GM18511 (cell line): ENCODE measurements around the gene AEBP1.
A peak's percentile ranks its signal among the peaks of the same experiment; 100 is the strongest.

Source experiments
- ATAC-seq: cut with Tn5 transposase; IDR thresholded peaks from one replicate; pipeline ENCODE4 v1.9.1; 2021; ENCODE audit warnings: mild to moderate bottlenecking, moderate library complexity; ENCODE audit not compliant: unreplicated experiment

The AEBP1 gene

DNA sequence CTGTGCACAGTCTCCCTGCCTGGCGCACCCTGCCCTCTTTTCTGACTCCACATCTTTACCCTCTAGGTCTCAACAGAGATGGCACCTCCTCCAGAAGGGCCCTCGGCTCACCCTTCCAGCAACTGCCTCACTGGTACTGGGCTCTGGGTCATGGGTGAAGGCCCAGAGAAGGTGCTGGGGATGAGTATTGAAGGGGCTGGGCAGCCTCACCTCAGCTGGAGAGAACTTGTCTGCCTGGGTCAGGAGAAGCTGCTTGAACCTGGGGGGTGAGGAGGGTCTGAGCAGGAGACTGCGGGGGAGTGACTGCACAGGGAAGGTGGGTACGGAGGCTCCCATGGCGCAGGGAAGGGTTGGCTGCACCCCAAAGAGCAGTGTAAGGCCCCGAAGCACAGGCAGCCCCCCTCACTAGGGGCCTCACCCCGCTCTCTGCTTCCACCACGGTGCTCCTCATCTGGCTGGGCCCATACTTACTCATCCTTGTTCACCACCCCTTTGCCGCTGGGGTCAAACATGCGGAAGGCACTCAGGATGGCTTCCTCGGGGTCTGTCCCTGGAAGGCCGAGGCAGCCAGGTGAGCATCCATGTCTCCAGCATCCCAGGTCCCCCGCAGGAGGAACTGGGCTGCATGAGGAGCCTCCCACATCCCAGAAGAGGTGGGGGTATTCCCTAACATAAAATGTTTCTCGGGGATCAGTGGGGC lies 35.3 kb downstream of the AEBP1 start:
- no peak for ATAC-seq

DNA sequence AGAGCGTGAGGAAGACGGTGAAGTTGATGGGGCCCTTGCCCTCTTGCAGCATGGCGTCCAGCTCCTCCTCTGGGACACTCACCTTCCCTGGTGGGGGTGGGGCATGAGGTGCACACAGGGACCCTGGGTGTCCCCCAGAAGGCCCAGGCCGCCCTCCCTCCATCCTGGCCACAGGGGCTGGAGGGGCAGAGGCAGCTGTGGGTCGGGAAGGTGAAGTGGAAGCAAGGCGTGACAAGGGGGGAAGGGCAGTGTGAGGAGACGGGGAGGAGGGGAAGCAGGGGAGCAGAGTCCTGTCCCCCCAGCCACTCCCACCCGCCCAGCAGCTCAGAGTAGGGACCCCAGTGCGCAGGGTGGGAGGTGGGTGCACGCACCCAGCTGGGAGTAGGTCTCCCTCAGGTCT lies 36.2 kb downstream of the AEBP1 start:
- no peak for ATAC-seq

DNA sequence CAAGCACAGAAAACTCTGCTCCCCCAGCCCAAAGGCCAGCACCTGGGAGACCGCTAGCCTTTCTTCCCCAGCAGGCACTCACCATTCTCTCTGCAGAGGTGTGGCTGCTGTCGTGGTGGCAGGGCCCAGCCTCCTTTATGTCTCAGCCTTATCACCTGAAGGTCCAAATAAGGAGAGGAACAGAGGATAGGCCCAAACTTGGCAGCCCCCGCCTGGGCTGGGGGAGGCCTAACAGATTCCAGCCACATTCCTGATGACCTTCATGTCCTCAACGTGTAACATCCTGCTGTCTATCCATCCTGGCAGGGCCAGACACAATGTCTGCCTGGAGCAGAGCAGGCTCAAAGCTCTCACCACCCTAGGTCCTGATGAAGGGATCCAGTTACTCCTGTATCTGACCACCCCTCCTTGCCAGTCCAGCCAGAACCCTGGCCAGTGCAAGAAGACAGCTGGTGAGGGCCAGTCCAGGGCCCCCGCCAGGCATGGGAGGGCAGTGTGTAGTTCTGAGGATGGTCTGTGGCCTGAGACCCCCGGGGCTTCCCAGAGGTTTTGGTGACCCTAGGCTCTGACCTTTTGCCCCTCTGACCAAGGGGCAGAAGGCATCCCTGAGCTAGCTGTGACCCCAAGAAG lies 37.2 kb downstream of the AEBP1 start, which contains the start of gene MYL7:
Gene MYL7, minus strand, starts transcription at position 112 of the 630 bp plus-strand sequence. Its CDS starts 27 bp downstream, at position 85.
- ATAC-seq: no peak

DNA sequence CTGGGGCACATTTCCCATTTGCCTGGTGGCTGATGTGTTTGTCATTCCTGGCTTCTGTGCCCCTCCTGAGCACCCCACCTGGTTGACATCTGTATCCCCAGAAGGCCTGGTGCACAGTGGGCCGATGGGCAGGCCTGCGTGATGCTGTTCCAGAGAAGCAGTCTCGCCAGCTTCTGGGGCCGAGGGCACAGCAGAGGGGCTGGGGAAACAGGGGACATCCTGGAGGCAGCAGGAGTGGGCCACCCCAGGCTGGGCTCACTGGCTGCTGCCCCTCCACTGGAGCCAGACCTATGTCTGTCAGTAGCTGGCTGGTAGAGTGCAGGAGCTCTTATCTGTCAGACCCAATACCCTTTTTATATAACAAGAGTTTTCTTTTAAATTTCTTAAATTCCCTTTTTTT lies 37.9 kb downstream of the AEBP1 start:
- no peak for ATAC-seq

DNA sequence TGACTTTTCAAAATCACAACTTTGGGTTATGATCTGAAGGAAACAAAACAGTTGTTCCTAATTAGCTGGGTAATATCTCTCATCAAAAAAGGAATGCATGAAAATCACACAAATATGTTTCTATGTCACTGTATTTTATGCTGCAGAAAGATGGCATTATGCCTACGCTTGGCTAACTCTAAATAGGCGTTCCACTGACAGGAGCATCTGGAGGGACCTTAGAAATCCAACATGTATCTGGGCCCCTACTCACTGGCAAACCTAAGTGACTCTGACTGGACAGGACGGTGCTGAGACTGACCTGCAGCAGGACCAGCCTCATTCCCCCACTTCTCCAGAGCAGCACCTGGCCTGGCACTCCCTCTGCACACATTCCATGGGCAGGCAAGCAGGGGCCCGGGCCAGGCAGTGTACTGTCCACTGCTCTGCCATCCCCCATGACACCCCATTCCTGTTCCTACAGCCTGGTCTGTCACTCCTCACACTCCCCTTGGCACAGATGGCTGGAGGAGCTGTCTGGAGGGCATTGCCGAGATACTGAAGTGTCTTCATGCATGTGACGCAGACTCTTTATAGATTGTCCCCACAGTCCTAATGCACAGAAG lies 39.6 kb downstream of the AEBP1 start:
- ATAC-seq: no peak

DNA sequence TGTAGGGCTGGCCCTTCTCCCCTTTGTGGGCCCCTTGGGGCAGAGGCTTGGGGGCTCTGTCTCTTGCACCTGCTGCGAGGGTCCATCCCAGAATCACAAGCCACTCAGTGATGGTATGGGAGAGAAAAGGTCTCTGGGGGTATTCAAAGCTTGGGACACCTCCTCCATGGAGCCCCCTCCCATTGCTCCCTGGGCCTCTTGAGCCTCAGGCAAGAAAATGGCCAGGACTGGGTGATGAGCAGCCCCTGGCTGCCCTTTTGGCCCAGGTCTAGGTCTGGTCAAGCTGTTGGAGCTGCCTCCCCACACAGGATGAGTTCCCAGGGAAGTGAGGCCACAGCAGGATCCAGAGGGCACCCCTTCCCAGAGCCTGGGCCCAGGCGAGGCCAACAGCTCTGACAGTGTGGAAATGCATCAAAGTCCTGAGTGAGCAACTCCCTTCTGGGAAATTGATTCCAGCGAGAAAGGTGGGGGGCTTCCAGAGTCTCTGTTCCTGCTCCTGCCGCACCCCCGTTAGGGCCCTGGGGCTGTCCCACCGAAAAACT lies 40.4 kb downstream of the AEBP1 start:
- no peak for ATAC-seq

DNA sequence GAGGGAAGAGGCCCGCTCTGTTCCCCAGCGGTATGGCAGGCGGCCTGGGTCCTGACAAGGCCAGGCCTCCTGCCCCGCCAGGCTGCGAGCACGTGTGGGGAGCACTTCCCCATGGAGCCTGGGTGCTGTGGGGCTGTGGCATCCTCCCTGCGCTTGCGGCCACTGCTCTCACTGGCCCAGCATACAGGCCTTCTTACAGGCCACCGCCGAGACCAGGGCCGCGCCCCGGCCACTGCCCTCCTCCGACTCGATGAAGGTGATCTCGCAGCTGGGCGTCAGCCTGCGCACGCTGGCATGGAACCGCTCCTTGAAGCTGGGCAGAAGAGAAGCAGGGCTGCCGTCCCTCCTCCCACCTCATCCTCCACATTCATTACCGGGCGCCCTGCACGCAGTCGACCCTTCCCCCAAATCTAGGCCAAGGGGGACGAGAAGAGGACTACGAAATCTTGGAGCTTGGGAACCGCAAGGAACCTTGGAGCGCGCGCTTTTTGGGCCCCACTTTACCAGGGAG lies 40.9 kb downstream of the AEBP1 start:
- no peak for ATAC-seq

DNA sequence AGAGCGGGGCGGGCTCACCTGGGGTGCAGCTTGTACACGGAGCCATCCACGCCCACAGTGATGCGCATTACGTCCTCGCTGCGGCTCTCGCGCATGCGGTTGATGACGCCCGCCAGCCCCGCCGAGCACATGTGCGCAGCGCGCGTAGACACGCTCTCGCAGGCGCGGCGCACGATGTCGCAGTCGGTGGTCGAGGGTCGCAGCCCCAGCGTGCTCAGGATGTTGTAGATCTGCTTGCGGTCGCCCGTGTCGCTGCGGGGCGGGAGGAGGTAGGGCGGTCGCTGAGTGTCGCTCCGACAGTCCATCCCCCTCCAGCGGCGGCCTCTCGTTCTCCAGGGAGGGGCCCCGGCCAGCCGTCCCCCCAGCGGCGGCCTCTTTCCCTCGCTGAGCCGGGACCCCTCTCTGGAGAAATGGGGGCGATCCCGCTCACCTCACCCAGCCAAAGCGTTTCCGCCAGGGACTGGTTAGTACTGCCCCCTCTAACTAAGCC lies 41.4 kb downstream of the AEBP1 start:
- no peak for ATAC-seq

DNA sequence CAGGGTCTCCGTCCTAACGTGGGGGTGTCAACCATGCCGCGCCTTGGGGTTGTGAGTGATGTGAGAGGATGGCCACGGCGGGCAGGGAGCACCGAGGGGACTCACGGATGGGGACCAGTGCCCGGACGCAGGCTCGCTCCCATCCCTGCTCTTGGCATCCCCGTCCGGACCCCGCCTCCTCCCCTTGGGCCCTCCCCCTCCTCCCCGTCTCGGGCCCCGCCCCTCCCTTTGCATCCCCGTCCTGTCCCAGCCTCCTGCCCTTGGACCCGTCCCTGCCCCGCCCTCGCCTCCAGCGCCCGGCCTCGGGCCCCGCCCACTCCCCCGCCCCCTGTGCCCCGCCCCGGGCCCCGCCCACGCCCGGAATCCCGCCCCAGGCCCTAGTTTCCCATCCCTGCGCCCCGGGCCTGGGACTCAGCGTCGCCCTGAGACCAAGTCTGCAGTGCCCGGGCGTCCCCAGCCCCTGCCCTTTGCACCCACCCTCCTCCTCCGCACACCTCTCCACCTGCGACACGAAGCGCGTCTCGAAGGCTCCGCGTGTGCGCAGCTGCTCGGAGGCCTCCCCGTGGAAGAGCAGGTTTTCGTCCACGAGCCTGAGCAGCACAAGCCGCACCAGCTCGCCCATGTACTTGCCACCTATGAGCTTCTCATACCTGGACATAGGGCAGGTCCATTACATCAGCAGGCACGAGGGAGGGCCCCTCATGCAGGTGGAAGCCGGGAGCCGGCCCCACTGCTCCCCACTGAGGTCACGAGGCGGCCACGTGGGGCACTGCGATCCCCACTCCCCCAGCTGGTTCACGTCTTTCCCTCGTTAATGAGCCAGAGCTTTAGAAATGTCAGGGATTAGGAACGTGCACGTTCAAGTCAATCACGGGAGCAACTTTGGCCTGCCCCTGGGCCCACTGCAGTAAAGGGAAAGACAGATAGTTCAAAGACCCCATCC lies 42.1 kb downstream of the AEBP1 start:
- ATAC-seq: no peak

DNA sequence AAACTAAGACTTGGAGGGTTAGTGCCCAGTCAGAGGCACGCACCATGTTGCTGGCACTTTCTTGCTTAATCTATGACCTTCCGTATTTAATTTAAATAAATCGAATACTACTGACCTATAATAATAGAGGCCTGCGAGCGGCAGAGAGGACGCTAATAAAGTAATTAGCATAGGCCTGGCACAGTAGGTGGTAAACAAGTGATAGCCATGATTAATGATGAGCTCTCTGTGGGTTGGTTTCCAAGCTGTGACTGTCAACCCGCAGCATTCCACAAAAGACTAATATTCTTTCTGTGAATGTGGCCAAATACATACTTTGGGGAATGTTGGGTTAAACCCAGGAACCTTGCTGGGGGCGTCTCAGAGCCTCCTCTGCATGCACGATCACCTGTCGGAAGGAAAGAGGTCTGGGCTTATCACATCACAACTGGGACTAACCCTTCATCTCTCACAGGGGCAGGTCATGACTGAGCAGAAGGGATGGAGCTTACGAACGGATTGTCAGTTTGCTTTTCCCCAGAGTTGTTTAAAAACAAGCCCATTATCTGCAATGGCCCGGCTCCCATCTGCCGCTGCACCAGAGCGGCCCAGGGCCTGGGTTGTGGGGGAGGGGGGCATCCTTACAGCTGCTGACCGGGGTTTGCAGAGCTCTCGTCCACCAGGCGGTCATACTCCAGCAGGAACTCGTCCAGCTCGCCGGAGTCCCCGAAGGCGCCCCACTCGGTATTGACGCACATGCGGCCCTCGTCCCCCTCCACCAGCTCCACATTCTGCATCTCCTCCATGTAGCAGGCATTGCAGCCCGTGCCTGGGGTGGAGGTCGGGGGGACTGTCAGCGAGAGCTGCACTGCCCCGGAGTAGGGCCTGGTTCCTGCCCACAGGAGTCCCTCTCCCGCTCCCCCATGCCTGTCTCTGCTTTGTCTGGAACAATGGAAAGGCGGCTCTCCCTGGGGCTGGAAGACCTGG lies 43.2 kb downstream of the AEBP1 start:
- no peak for ATAC-seq

DNA sequence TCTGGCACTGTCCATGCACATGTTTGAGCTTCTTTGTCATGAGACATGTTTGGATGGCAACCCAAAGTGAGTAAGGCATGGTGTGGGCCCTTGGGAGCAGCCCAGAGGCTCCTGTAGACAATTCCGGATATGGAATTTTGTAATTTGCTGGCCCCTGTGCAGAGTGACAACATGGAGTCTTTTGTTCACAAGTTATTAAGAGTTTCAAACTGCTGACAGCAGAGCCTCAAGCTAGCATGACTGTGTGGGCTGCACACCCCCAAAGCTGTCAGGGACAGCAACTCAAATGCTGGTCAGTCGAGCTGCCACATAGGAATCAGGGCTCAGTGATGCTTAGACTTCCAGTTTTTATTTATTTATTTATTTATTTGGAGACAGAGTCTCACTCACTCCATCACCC lies 44.0 kb downstream of the AEBP1 start:
- no peak for ATAC-seq

DNA sequence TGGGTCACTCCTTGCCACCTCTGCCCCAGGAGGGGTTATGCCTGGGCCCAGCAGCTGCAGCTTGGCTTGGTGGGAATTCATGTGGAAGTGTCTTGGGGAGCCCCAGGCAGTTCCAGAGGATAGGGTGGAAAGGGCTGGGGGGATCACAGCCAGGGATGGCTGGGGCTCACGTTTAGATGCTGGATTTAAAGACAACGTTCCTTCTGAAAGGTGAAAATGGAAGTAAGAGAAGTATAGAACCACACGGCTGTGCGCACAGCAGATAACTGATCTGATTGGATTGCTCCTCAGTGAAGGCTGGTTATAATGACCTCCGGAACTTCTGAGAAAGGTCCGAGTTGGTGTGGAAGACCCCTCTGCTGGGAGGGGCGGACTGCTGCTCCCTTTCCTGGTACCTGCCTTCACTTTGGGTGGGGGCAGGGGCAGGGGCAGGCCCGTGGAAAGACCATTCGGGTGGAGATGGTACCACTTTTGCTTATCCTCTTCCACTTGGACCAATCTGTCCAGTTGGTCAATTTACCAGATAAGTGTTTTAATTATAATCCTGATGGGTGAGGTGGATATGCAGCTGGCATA lies 44.9 kb downstream of the AEBP1 start:
- ATAC-seq: no peak

DNA sequence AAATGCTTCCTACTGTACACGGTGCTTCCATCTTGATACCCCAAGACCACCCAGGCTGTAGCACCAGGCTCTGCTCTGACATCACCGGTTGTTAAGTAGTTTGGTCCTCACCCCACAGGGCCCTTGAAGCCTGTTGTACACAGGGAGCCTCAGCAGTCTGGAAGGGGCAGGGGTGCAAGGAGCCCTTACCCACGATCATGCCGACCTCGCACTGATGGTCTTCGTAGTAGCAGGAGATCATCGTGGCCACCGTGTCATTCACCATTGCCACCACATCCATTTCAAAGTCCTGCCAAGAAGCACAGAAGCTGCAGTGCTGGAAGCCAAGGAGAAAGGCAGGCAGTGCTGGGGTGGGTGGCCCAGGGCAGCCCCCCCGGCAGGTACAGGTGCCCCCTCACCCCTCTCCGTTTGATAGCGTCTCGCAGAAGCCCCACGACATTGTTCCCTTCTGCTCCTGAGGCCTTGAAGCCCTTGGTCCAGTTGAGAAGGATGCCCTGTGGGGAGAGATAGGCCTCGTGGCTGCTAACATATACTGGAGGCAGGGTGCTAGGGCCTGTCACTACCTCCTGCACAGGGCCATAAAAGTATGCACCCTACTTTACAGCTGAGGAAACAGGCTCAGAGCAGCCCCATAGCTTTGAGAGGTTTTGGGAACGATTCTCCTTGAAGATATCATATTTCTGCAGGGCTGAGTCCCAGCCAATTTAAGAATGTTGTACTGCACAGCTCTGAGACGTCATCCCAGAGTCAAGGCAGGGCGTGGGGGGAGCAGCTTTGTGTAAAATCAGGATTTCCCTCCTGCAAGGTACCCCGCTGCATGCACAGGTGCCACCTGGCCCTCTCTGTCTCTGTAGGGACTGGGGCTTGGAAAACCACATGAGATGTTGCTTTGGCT lies 45.7 kb downstream of the AEBP1 start:
- ATAC-seq: peak; percentile 21

DNA sequence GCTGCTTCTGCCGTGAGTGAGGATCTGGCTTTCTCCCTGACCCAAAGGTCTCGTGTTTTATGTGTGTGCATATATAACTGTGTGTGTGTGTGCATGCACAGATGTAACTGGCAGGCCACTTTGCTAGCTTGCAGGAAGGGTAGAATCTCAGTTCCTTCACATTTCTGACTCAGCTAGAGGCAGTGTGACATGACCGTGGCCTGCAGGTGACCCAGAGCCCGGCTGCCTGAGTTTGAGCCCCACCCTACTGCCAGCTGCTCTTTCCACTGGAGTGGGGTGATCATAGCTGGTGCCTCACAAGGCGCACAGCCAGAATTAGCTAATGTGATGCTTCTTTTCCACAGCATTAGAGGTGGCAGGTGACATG lies 46.3 kb downstream of the AEBP1 start:
- ATAC-seq: peak; percentile 88

DNA sequence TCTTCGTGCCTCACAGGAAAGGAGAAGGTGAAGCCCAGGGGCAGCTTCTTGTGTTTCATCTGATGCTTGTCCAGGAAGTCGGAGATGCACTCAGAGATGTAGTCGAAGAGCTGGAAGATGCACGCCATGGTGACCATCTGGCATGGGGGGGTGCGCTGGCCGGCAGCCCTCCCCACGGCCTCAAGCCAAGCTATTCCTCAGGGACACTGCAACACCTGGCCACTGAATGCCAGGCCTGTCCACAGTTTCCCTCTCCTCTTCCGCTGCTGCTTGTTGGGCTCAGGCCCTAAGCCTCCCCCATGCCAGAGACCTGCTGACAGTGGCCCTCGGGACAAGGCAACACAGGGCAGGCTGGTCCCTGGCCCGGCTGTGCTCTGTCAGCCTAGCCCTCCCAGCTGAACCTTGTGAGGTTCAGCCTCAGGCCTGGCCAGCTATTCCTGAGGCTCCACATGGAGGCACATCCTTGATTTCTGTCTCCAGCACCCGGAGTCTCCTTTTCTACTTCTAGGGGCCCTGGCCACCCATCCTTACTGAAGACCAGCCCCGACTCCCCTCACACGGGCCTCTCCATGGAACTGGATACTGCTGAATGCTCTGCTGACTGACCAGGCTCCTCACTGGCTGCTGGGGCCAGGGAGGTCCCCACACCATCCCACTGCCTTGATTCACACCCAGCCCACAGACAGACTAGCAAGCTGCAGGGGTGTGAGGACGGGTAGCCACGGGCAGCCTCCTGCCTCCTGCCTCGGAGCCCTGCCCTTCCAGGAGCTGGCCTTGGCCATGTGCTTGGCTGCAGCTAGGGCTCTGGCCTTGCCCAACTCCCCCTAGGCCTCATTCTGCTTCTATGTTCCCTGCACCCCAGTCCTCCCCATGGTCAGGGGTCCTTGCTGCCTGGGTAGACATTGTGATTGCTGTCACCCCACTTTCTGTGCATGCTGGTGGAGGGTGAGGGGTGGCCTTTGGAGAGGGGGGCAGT lies 47.1 kb downstream of the AEBP1 start:
- ATAC-seq: no peak

DNA sequence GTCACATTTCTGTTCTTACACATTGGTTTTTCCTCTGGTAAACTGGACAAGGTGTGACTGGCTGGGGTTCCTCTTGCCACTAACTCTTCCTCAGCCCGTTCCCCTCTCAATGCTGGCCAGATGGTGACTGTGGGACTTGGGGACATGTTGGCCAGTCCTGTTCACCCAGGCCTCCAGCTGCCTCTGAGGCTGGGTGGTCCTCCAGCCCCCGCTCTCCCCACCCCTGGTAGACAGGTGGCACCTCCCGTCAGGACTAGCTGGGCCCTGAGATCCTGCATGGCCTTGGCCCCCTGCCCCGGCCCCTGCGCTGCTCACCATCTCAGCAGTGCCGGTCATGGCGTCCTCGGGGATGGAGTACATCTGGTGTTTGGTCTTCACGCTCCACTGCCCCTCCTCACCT lies 47.8 kb downstream of the AEBP1 start:
- ATAC-seq: no peak
